Transverse colon (tissue), 4 donors: Measurements from ENCODE around the gene RSPO1. TPM values are rescaled to one million over a fixed set of nuclear protein-coding genes. Genes with fewer than 3 reads are reported as not detected.
A peak's percentile ranks its signal among the peaks of the same experiment; 100 is the strongest.

Experiments
- DNase-seq: peaks from one replicate; pipeline ENCODE4 v3.0.0-alpha.2; 2019
- H3K27ac ChIP-seq, 4 donors: fragments of 200-600 bp; sonication (generic); 2 replicates each; pipeline ENCODE4 v1.5.1; 2016 to 2018; ENCODE audit warnings: inconsistent platforms in 4 of 4
- H3K27me3 ChIP-seq: fragments of 200-600 bp; sonication (generic); 2 replicates; pipeline ENCODE4 v1.5.1; 2017; ENCODE audit warnings: inconsistent platforms
- H3K36me3 ChIP-seq, 4 donors: fragments of 200-600 bp; sonication (generic); 2 replicates each; pipeline ENCODE4 v1.5.1; 2017 to 2019; ENCODE audit warnings: inconsistent platforms in 4 of 4
- H3K4me1 ChIP-seq, 4 donors: fragments of 200-600 bp; sonication (generic); 2 replicates each; pipeline ENCODE4 v1.5.1; 2017 to 2020; ENCODE audit warnings: inconsistent platforms in 4 of 4
- H3K4me3 ChIP-seq, 4 donors: fragments of 200-600 bp; sonication (generic); 1 replicate in 1 of 4; 2 replicates in 3 of 4; pipeline versions ENCODE4 v1.5.1 to v1.6.1; 2017 to 2019; ENCODE audit warnings: inconsistent platforms in 4 of 4
- H3K9me3 ChIP-seq, 2 donors: fragments of 200-600 bp; sonication (generic); 2 replicates each; pipeline ENCODE4 v1.5.1; 2017 to 2019; ENCODE audit warnings: inconsistent platforms in 2 of 2
- CTCF ChIP-seq, 5 experiments: fragments of 200-600 bp in 3 of 5; fragments of 450-650 bp in 2 of 5; sonication (generic) in 3 of 5; IDR thresholded peaks; 1 replicate in 2 of 5; 2 replicates in 3 of 5; pipeline ENCODE4 v1.5.1; 2016 to 2017; ENCODE audit warnings: antibody characterized with exemption in 5 of 5, inconsistent platforms in 3 of 5, mild to moderate bottlenecking in 2 of 5, moderate library complexity in 1 of 5
- EP300 ChIP-seq: sonication (generic); formaldehyde crosslinking; IDR thresholded peaks from one replicate; pipeline ENCODE4 v1.6.1; 2017; ENCODE audit warnings: antibody characterized with exemption, low read depth
- POLR2A ChIP-seq: fragments of 450-650 bp; IDR thresholded peaks from one replicate; pipeline ENCODE4 v1.6.1; 2016; ENCODE audit warnings: antibody characterized with exemption, mild to moderate bottlenecking, moderate library complexity
- POLR2AphosphoS5 ChIP-seq, 3 donors: sonication (generic); formaldehyde crosslinking; IDR thresholded peaks; one replicate each; pipeline ENCODE4 v1.6.1; 2016; ENCODE audit warnings: antibody characterized with exemption in 3 of 3
- WGBS, 2 donors: methylation state at CpG; one replicate each; pipeline ENCODE4 v1.1.5; 2018; ENCODE audit warnings: low coverage in 1 of 2; 5-methylcytosine and 5-hydroxymethylcytosine counted together
- in situ Hi-C, 4 donors: fragments of 200-750 bp; cut with MboI; loops; one replicate each; pipeline versions ENCODE4 v1.15.0 to v1.15.1; 2017; ENCODE audit warnings: low sequenced_read_pairs in 3 of 4, low pct_ligation_motif_present in 1 of 4, low pct_unique_long_range_greater_than_20kb in 1 of 4
- intact Hi-C: fragments of 100-400 bp; cut with DNase I; formaldehyde crosslinking; loops from one replicate; pipeline ENCODE4 v1.15.1; 2023; ENCODE audit warnings: low total_unique reads
- total RNA-seq, 4 donors: library from RNA; depleted of rRNA; stranded (reverse); fragments of >200 nt; gene quantifications; one replicate each; pipeline ENCODE4 v1.1.0, GENCODE V29; 2016

The RSPO1 gene
- total RNA-seq, 4 donors from 2014 or later = 0.40 to 11.6 (median 1.2) TPM

GRCh38 chr1:37647281-37647680, 12.6 kb upstream of the RSPO1 start:
- Histone ChIP-seq H3K4me3 (no peak overlapping the region), H3K36me3 (no peaks in the 10 kb centered on the region), H3K9me3 (no peaks in the 10 kb centered on the region), H3K27me3 (peaks cover 22% of the 10 kb centered on the region), H3K27ac (no peak overlapping the region), H3K4me1 (no peaks in the 10 kb centered on the region)
- 64 to 89% methylated on average over 1 to 7 of the region's 7 CpGs for WGBS, 2 donors
- no peak for DNase-seq
- intact Hi-C loops (no loop called here), in situ Hi-C loops (no loop called here)
- no peak for TF ChIP-seq POLR2AphosphoS5 (IDR thresholded peaks at IDR 0.05)
- no peak for TF ChIP-seq EP300
- no peak for TF ChIP-seq CTCF (IDR thresholded peaks at IDR 0.05)
- TF ChIP-seq POLR2A = no peak

GRCh38 chr1:37641059-37641458, 6.4 kb upstream of the RSPO1 start:
- H3K4me3 ChIP-seq = no peak overlapping the region
- no peaks in the 10 kb centered on the region for H3K4me1 ChIP-seq
- peaks cover 53% of the 10 kb centered on the region for H3K27me3 ChIP-seq
- no peak for TF ChIP-seq POLR2A
- no peak for TF ChIP-seq POLR2AphosphoS5 (IDR thresholded peaks at IDR 0.05)
- TF ChIP-seq CTCF (IDR thresholded peaks at IDR 0.05) = no peak
- no peak for TF ChIP-seq EP300
- no peak for DNase-seq
- H3K27ac ChIP-seq = no peak overlapping the region
- H3K36me3 ChIP-seq = no peaks in the 10 kb centered on the region
- H3K9me3 ChIP-seq = peaks cover 4 to 10% of the 10 kb centered on the region in 2 donors
- in situ Hi-C loops (no loop called here), intact Hi-C loops (no loop called here)
- 86 to 100% methylated on average over 1 of the region's 1 CpG for WGBS, 2 donors

- peaks cover 0 to 2% of the 10 kb centered on the region in 2 donors for H3K9me3 ChIP-seq
- H3K4me1 ChIP-seq = peaks cover 0 to 16% (median 9%) of the 10 kb centered on the region in 4 donors
- intact Hi-C loops = no loop called here
- H3K27me3 ChIP-seq = peaks cover 81% of the 10 kb centered on the region
- TF ChIP-seq POLR2A (no peak), POLR2AphosphoS5 (IDR thresholded peaks at IDR 0.05) (no peak), CTCF (IDR thresholded peaks at IDR 0.05) (no peak), EP300 (no peak)
- in situ Hi-C loops = no loop called here
- no peak overlapping the region for H3K4me3 ChIP-seq
- DNase-seq = no peak
- no peaks in the 10 kb centered on the region for H3K36me3 ChIP-seq
- 50 to 69% methylated on average over 3 to 6 of the region's 6 CpGs for WGBS, 2 donors
- H3K27ac ChIP-seq = no peak overlapping the region
Measured at GRCh38 chr1:37636435-37636834, 1.7 kb upstream of the RSPO1 start.

- 8 to 16% methylated on average over 2 to 26 of the region's 26 CpGs for WGBS, 2 donors
- in situ Hi-C loops (no loop called here), intact Hi-C loops (no loop called here)
- Histone ChIP-seq H3K4me3 (peak overlapping the region in 3 of 4 donors; percentile 24 to 38 (median 37)), H3K27ac (no peak overlapping the region), H3K36me3 (no peaks in the 10 kb centered on the region), H3K9me3 (no peaks in the 10 kb centered on the region), H3K4me1 (peaks cover 0 to 16% (median 9%) of the 10 kb centered on the region in 4 donors), H3K27me3 (peaks cover 87% of the 10 kb centered on the region)
- DNase-seq = no peak
- TF ChIP-seq POLR2AphosphoS5 (IDR thresholded peaks at IDR 0.05) (no peak), EP300 (no peak), CTCF (IDR thresholded peaks at IDR 0.05) (no peak), POLR2A (no peak)
Measured at GRCh38 chr1:37634992-37635902, 555 bp upstream of the RSPO1 start.
